ENCODE measurements around the gene RPP25L.

DNA sequence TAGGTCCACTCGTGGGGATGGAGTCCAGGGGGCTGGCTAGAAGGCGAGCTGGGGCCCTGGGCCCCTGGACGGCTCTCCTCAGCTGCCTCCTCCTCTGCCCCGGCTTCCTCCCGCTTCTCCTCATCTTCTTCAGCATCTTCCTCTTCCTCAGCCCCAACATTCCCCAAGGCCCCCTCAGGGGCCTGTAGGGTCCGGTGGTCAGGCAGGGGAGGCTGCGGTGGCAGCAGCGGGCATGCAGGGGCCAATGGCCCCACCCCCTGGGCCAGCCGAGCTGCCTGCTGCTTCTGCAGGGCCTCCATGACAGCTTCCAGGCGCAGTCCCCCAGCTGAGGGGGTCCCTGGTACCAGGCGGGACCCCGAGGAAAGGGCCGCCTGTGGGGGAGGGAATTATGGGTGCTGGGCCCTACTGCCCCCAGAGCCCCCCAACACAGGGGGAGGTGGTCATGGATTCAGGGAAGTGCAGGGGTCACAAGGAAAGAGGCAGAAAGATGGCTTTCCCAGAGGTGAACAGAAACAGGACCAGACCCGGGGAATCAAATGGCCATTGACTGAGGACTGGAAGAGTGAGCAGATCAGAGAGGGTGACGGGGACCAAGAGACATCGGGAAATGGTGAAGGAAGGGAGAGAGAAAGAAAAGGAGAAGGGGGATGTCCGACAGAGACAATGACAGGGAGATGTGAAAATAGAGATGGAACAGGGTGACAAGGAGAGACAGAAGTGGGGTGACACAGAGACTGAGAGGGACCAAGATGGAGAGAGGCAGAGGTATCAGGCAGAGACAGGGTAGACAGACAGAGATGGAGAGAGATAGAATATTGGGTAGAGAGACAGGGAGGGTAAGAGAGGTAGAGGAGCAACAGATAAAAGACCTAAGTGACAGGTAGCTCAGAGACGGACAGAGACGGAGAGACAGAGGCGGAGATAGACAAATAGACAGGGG, 16.1 kb upstream of the RPP25L start:
- TF ChIP-seq ETV6 (CRISPR knock-in tag; IDR thresholded peaks at IDR 0.05) (no peak), CTCF (IDR thresholded peaks at IDR 0.05) (no peak), CREB1 (CRISPR knock-in tag; IDR thresholded peaks at IDR 0.05) (no peak), ZNF138 (CRISPR knock-in tag; conservative IDR thresholded peaks at IDR 0.05) (no peak), ESRRA (CRISPR knock-in tag; IDR thresholded peaks at IDR 0.05; ENCODE audit: borderline replicate concordance) (no peak), HMGA2 (CRISPR knock-in tag; IDR thresholded peaks at IDR 0.05) (no peak), ELF4 (CRISPR knock-in tag; IDR thresholded peaks at IDR 0.05; ENCODE audit: low read depth) (no peak), SP1 (CRISPR knock-in tag; conservative IDR thresholded peaks at IDR 0.05) (no peak)
- TF ChIP-seq, protein P1, sequence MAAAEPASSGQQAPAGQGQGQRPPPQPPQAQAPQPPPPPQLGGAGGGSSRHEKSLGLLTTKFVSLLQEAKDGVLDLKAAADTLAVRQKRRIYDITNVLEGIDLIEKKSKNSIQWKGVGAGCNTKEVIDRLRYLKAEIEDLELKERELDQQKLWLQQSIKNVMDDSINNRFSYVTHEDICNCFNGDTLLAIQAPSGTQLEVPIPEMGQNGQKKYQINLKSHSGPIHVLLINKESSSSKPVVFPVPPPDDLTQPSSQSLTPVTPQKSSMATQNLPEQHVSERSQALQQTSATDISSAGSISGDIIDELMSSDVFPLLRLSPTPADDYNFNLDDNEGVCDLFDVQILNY (CRISPR knock-in tag; IDR thresholded peaks at IDR 0.05) = no peak
- TF ChIP-seq, protein P2, sequence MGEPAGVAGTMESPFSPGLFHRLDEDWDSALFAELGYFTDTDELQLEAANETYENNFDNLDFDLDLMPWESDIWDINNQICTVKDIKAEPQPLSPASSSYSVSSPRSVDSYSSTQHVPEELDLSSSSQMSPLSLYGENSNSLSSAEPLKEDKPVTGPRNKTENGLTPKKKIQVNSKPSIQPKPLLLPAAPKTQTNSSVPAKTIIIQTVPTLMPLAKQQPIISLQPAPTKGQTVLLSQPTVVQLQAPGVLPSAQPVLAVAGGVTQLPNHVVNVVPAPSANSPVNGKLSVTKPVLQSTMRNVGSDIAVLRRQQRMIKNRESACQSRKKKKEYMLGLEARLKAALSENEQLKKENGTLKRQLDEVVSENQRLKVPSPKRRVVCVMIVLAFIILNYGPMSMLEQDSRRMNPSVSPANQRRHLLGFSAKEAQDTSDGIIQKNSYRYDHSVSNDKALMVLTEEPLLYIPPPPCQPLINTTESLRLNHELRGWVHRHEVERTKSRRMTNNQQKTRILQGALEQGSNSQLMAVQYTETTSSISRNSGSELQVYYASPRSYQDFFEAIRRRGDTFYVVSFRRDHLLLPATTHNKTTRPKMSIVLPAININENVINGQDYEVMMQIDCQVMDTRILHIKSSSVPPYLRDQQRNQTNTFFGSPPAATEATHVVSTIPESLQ (CRISPR knock-in tag; IDR thresholded peaks at IDR 0.05) = no peak
- TF ChIP-seq, protein P3, sequence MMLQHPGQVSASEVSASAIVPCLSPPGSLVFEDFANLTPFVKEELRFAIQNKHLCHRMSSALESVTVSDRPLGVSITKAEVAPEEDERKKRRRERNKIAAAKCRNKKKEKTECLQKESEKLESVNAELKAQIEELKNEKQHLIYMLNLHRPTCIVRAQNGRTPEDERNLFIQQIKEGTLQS (CRISPR knock-in tag; conservative IDR thresholded peaks at IDR 0.05) = no peak
